Measurements from ENCODE around the gene BTN1A1.

DNA sequence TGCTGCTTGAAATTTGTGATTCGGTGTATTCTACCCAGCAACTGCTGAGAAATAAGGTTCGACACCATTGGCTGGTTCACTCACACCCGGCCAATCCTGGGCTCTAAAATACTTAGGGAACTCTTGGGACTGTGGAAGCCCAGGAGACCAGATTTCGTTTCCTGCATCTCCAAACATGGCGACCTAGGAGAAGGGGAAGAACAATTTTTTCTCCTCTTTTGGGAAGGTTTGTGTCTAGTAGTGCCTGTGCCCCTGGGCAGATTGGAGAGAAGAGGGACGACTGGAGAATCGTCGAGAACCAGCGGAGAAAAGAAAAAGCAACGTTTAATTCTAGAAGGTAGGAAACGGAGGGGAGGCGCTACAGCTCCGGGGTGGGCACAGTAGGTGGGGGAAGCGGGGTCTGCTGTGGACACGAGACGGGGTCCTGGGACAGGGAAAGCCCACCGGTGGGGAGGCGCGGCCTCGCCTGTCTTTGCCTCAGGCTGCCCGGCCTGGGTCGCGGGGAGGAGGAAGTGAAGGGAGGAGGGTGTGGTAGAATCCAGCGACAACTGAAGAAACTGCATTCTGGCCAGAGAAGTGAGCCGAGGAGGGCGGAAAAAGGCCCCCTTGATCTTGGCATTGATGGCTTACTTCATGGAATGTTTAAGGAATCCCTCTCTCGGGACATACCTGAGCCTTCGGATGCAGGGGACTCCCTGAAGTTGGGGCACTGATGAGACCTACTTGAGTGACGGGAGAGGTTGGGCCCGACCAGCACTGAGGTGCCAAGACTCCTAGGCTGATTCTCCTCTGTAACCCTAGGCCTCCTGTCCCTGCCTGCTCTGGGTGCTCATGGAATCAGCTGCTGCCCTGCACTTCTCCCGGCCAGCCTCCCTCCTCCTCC is 42.1 kb upstream of the BTN1A1 start, which contains the start of gene BTN2A1:
- TF ChIP-seq POLR2AphosphoS5 (IDR thresholded peaks at IDR 0.05; ENCODE audit: low read depth, low read length) (no peak; the same call in 1 of the 2 replicates), POLR2A (IDR thresholded peaks at IDR 0.05; ENCODE audit: low read depth, low read length) (peak; percentile 48; the same call in 1 of the 2 replicates), TAF1 (IDR thresholded peaks at IDR 0.05; ENCODE audit: borderline replicate concordance, low read depth, low read length) (no peak)

Measured in GM12892 (cell line).